HG03520 (cell line): ENCODE results near the gene ACSL1.
A peak's percentile ranks its signal among the peaks of the same experiment; 100 is the strongest.
"Not testable (repeated sequence)": the region's sequence is repeated elsewhere in the genome, so short reads cannot be mapped to it uniquely, and the experiment has no call there.

Experiments
- ATAC-seq: cut with Tn5 transposase; IDR thresholded peaks from one replicate; pipeline ENCODE4 v1.9.1; 2021; ENCODE audit warnings: mild to moderate bottlenecking, moderate library complexity; ENCODE audit not compliant: unreplicated experiment

The ACSL1 gene

DNA sequence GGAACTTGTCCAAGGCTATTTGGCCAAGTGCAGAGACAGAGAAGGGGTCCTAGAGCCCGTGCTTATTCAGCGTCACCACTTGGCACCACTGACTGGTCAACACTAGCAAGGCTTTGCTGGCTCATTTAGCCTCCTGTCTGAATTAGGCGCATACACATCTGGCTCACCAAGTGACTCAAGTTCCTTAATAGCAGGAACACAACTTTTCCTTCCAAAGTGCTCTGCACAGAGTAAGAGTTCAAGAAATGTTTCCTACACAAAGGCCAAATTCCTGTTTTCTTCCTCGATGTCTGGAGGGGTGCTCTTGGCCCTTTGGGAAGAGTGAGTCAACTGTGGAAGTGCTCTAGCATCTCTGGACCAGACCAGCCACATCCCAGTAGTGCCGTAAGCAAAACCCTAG lies 65.1 kb downstream of the ACSL1 start:
- ATAC-seq = no peak

DNA sequence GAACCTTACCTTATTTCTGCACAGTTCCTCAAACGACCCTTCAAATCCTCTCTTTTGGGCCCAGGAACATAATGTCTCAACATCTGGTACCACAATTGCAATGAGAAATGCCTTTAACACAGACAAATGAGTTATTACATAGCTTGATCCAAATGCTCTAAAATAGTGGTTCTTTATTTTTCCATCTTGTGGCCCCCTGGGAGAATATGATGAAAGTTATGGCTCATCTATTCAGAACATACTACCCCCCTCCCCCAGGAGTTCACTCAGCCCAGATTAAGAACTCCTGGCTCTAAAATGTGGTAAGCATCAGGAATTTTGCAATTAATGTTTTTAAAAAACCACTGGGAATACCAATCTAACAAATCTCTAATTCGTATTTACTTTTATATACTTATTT lies 68.0 kb downstream of the ACSL1 start:
- ATAC-seq = no peak

DNA sequence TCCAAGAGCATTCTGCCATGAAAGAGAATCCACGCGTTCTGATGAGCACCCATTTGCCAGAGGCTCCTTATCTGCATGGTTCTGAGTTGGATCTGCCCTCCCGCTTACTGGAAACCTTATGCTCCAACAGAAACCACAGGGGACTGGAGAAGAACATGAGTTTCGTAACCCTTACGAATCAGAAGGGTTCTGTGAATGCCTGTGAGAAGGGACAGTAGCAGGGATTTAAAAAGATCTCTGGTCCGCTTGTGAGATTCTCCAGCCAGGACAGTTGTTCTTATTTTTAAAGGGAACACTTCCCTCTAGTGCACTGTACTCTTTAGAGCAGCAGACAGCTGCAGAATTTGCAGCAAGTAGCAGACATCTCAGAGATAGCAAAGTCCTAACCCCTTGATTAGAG lies 69.4 kb downstream of the ACSL1 start:
- no peak for ATAC-seq

- ATAC-seq = no peak
Measured at GRCh38 chr4:184755278-184755677, 70.5 kb downstream of the ACSL1 start.

- ATAC-seq = no peak
Measured at GRCh38 chr4:184752496-184753275, 73.1 kb downstream of the ACSL1 start.

DNA sequence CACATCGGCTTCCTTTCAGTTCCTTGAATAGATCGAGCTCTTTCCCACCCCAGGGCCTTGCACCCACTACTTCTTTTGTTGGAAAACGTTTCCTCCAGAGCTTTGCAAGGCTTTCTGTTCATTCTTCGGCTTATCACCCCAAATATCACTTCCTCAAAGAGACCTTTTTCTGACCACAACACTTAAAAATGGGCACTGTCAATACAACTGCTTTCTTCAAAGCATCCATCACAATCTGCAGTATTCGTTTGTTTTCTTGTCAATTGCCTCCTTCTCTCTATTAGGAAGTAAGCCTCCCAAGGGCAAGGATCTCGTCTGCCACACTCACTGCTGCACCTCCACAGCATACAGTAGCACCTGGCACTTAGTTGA lies 74.2 kb downstream of the ACSL1 start:
- ATAC-seq = no peak

- ATAC-seq = no peak
Measured at GRCh38 chr4:184750926-184751584, 74.7 kb downstream of the ACSL1 start.

DNA sequence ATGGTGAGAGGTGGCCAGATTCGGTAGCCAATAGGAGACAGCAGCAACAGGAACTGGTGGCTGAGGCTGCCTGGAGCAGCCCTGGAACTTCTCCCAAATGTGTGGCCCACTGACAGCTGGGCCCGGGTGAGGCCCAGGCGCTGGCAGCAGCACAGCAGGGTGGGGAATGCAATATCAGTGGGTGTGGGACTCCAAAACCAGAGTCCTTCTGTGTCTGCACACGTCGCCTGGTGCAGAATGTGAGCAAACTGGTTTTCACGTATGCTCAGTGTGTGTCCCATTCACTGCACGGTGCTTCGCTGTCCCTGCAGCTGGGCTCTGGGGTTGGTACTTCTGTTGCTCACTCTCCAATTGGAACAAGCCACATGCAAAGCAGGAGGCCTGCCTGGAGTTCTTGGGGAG lies 77.5 kb downstream of the ACSL1 start:
- ATAC-seq = no peak

DNA sequence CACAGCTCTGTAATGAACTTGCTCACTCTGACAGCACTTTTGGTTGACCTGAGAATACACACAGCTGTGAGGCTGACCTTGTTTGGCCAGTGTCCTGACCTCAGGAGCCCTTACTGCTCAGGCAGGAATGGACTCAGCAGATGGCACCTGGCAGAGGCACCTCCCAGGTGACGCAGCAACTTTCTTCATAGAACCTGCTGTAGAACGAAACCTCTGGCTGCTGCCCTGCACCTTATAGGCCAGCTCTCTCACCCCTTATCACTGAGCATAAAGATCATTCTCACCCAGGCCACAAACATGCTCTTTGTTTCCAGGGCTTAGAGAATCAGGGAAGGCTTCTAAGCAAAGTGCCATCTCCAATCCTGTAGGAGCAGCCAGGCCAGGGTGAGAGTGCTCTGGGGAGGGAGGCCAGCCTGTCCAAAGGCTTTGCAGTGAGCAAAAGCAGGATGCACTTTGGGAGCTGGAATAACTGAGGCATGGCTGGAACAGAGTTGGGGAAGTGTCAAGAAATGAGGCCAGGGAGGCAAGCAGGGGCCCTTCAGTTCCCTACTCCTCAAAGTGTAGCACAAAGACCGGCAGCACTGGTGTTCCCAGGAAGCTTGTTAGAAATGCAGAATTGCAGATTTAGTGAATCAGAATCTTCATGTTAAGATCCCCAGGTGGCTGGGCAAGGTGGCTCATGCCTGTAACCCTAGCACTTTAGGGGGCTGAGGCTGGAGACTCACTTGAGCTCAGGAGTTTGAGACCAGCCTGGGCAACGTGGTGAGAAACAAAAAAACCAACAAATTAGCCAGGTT lies 78.5 kb downstream of the ACSL1 start:
- no peak for ATAC-seq

DNA sequence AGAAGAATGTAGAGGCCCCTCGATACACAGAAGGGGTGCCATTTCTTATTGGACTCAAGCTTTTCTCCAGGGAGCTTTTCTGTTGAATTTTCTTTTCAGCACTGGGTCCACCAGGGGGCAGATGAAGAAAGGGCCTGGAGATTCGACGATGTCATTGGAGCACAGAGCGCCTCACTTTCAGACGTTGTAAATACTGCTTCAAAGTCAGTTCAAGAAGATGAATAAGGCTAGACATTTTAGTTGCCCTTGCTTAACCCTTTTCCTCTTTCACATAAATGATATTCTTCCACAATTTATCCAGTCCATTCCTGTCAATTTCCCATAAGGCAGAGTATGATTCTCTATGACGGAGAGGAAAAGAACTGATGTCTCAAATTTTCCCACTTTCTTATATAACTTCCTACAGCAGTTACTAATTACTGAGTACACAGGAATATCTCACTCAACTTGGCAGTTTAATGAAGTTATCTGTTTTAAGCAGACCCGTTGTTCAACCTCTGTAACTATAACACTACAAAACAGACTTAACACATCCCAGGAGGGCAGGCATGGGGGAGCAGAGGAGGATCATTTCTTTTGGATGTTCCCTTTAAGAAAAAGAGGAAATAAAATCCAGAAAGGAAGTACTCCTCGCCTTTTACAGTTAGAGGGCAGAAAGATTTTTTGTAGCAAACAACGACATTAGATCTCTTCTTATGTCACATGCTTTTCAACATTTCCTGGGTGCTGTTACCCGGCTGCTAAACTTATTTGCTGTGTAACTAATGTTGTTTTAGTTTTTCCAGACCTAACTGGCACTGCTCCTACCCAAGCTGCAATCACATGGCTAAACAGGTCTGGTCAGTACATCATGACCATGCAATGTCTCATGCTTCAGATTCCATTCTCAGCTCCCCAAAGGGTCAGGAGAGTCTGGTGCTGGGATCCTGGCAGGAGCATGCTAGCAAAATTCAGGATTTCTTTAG lies 79.7 kb downstream of the ACSL1 start:
- ATAC-seq = no peak

GRCh38 chr4:184744236-184744635 lies 81.5 kb downstream of the ACSL1 start:
- no peak for ATAC-seq

GRCh38 chr4:184743650-184744049 lies 82.1 kb downstream of the ACSL1 start:
- no peak for ATAC-seq

DNA sequence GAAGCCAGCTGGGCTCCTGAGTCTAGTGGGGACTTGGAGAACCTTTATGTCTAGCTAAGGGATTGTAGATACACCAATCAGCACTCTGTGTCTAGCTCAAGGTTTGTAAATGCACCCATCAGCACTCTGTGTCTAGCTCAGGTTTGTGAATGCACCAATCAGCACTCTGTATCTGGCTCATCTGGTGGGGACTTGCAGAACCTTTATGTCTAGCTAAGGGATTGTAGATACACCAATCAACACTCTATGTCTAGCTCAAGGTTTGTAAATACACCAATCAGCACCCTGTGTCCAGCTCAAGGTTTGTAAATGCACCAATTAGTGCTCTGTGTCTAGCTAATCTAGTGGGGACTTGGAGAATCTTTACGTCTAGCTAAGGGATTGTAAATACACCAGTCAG lies 84.1 kb downstream of the ACSL1 start:
- not testable (repeated sequence) for ATAC-seq

GRCh38 chr4:184740980-184741391 lies 84.8 kb downstream of the ACSL1 start:
- no peak for ATAC-seq

GRCh38 chr4:184739575-184739974 lies 86.2 kb downstream of the ACSL1 start:
- not testable (repeated sequence) for ATAC-seq

- ATAC-seq = no peak
Measured at GRCh38 chr4:184734758-184735157, 91.0 kb downstream of the ACSL1 start.

DNA sequence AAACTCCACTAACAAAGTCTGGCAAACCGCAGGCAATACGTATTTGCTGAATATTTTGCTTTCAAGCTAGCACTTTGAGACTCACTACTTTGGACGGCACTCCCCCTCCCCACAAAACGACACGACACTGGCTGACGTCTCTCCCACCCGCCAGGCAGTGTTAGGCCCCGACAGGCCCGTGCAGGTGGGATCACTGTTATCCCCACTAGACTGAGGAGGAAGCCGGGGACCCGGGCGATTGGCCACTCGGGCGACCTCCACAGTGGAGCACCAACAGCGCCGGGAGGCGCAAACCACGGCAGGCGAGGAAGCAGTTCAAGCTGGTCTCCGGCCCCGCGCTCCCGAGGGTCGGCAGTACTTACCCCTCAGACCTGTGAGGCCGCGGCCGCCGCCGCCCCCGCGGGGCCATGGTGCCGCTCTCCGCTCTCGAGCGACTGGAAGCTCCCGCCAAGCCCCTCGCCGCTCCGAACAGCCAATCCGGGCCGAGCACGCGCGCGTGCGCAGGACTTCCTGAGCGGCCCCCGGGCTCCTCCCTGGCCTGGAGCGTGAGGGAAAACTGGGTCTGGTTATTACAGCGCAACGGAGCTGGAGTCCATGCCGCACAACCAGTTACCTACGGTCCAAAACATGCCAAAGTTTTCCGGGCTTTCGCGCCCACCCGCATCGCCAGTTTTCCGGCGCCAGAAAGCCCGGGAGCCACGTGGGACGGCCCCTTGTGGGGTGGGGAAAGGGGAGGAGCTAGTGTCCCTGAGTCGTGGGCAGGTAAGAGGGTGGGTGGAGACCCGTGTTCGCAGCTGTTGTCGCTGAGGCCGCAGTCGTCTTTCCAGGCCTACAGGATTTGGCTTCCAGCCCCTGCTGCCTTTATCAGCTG lies 91.9 kb downstream of the ACSL1 start, which contains the start of gene CENPU:
CENPU (minus strand) TSS at position 443 of the 871 bp plus-strand sequence; CDS start at position 409, 34 bp downstream.
- peak; percentile 93 for ATAC-seq

DNA sequence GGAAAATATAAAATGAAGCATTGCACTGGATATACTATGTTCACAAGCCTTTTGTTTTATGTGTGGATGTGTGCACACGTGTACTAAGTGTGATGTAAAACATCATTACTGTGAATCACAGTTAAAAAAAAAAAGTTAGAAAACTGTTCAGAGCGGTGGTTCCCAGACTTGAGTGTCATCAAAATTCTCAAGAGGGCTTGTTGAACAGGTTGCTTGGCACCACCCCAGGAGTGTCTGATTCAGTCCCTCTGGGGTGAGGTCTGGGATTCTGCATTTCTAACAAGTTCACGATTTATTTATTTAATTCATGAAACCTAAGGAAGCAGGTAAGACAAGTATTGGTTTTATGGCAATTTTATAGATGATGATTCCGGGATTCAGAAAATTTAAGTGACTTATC lies 93.6 kb downstream of the ACSL1 start:
- no peak for ATAC-seq

- no peak for ATAC-seq
Measured at GRCh38 chr4:184731056-184731455, 94.7 kb downstream of the ACSL1 start.

DNA sequence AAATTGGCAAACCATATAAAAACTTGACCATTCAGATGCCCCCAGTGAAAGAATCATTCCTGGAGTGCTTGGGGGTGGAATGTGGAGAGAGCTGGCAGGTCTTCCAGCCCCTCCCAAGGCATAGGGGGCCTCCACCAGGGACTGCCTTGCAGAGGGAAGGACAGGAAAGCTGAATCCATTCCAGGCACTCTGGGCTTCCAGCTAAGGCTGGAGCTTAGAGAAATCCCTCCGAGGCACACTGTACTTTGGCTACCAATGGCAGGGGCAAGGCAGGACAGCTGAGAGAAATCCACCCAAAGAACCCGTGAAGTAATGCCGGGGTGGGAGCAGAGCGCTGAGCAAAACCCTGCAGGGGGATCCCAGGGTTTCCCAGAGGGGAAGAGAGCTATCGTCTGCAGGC lies 95.8 kb downstream of the ACSL1 start:
- ATAC-seq = no peak
